Kidney (tissue), 14 donors: ENCODE results near the gene DERL2. TPM values are rescaled to one million over a fixed set of nuclear protein-coding genes. Genes with fewer than 3 reads are reported as not detected.

Source experiments
- DNase-seq, 5 donors: peaks; one replicate each; pipeline ENCODE4 v3.0.0-alpha.2; 2013 to 2020
- FAIRE-seq: peaks from 2 replicates; lab custom pipeline; 2012; peaks lifted over from hg19 to GRCh38; lab: Jason Lieb, UNC
- H3K27ac ChIP-seq, 2 donors: one replicate each; pipeline ENCODE4 v1.7.0; 2013; ENCODE audit warnings: low read depth in 2 of 2, low read length in 2 of 2, inconsistent platforms in 1 of 2
- H3K27me3 ChIP-seq: one replicate; pipeline ENCODE4 v1.7.1; 2013; ENCODE audit warnings: low read length, inconsistent platforms; ENCODE audit not compliant: control insufficient read depth, insufficient read depth
- H3K36me3 ChIP-seq, 3 donors: one replicate each; pipeline versions ENCODE4 v1.7.0 to v1.7.1; 2013; ENCODE audit warnings: low read length in 3 of 3, control low read depth in 1 of 3, inconsistent platforms in 1 of 3; ENCODE audit not compliant: insufficient read depth in 3 of 3, control insufficient read depth in 2 of 3
- H3K4me1 ChIP-seq, 3 donors: one replicate each; pipeline versions ENCODE4 v1.7.0 to v1.7.1; 2013; ENCODE audit warnings: low read length in 3 of 3, inconsistent platforms in 1 of 3, low read depth in 1 of 3; ENCODE audit not compliant: control insufficient read depth in 2 of 3, insufficient read depth in 2 of 3
- H3K4me3 ChIP-seq, 3 donors: one replicate each; pipeline versions ENCODE4 v1.7.0 to v1.8.1; 2013; ENCODE audit warnings: low read length in 3 of 3, control low read depth in 1 of 3, inconsistent platforms in 1 of 3
- H3K9ac ChIP-seq, 3 donors: one replicate each; pipeline versions ENCODE4 v1.7.0 to v1.7.1; 2013; ENCODE audit warnings: low read length in 3 of 3, control low read depth in 1 of 3, inconsistent platforms in 1 of 3
- H3K9me3 ChIP-seq, 3 donors: one replicate each; pipeline versions ENCODE4 v1.7.0 to v1.7.1; 2013; ENCODE audit warnings: low read length in 3 of 3, control low read depth in 1 of 3, inconsistent platforms in 1 of 3; ENCODE audit not compliant: control insufficient read depth in 2 of 3, insufficient read depth in 1 of 3
- CTCF ChIP-seq: IDR thresholded peaks from 3 replicates; pipeline ENCODE4 v1.5.1; 2012; ENCODE audit warnings: mild to moderate bottlenecking, moderate library complexity, borderline replicate concordance; ENCODE audit not compliant: insufficient read depth; ENCODE audit errors: extremely low read depth
- intact Hi-C: fragments of 100-400 bp; cut with DNase I; formaldehyde crosslinking; loops from one replicate; pipeline ENCODE4 v1.11.1; 2022
- polyA plus RNA-seq: library from polyadenylated mRNA; stranded (reverse); fragments of 350-450 nt; fragmentation: Illumina TruSeq; extraction: RNeasy Lipid Tissue Mini Kit (QIAGEN cat#74804); gene quantifications from one replicate; pipeline ENCODE4 v1.2.3, GENCODE V29; 2014; ENCODE audit warnings: low read depth, low replicate concordance; ENCODE audit not compliant: insufficient read depth
- total RNA-seq: library from RNA; stranded (reverse); fragmentation: NEBNext Ultra II Directional; extraction: Animal tissue kit (Norgen Biotek cat#: 25700); gene quantifications from one replicate; pipeline ENCODE4 v1.2.1, GENCODE V29; 2021
- donor health status: control.
- donor health status: control.
- donor health status: control.
- donor health status: control.
- donor health status: control.
- donor health status: DM: yes; HTN: yes; CAD: no.
- donor health status: Normal renal cell carcinoma (clear cell type).

Gene DERL2
- total and polyA plus RNA-seq, 2 donors from 2014 or later = 71.5 to 96.0 TPM

DNA sequence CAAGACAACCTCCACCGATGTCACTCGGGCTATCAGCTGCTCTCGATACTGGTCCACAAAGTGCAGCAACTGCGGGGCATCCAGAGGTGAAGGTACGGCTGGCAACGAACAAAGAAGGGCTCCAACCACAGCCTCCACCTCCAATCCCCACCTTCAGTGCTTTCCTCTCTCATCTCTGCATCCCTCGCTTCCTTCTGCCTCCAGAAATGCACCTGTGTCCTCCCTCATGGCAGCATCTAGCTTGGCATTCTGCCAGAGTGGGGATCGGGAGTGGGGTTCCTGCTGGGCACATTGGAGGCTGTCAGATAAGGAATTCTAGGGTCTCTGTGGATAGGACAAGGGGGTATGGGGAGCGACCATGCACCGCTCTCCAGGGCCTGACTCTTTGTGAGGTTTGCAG, 29.0 kb upstream of the DERL2 start:
- Histone ChIP-seq H3K9me3 (no peaks in the 10 kb centered on the region), H3K27ac (no peak overlapping the region), H3K36me3 (no peaks in the 10 kb centered on the region), H3K27me3 (no peaks in the 10 kb centered on the region), H3K9ac (no peak overlapping the region), H3K4me1 (no peaks in the 10 kb centered on the region), H3K4me3 (no peak overlapping the region)
- DNase-seq = no peak
- TF ChIP-seq CTCF = no peak
- intact Hi-C loops = no loop called here
- no peak for FAIRE-seq

- Histone ChIP-seq H3K4me3 (no peak overlapping the region), H3K9me3 (no peaks in the 10 kb centered on the region), H3K36me3 (no peaks in the 10 kb centered on the region), H3K27me3 (no peaks in the 10 kb centered on the region), H3K4me1 (no peaks in the 10 kb centered on the region), H3K27ac (no peak overlapping the region), H3K9ac (no peak overlapping the region)
- intact Hi-C loops = no loop called here
- no peak for TF ChIP-seq CTCF
- DNase-seq (no peak), FAIRE-seq (no peak)
Measured at GRCh38 chr17:5513628-5514027, 27.6 kb upstream of the DERL2 start.

GRCh38 chr17:5511401-5512225, 25.6 kb upstream of the DERL2 start:
- no peak for TF ChIP-seq CTCF
- Histone ChIP-seq H3K27ac (no peak overlapping the region), H3K9ac (no peak overlapping the region), H3K9me3 (no peaks in the 10 kb centered on the region), H3K27me3 (no peaks in the 10 kb centered on the region), H3K36me3 (no peaks in the 10 kb centered on the region), H3K4me1 (no peaks in the 10 kb centered on the region), H3K4me3 (no peak overlapping the region)
- intact Hi-C loops = no loop called here
- DNase-seq (peak in 2 of 5 donors; percentile 33 to 94), FAIRE-seq (no peak)

DNA sequence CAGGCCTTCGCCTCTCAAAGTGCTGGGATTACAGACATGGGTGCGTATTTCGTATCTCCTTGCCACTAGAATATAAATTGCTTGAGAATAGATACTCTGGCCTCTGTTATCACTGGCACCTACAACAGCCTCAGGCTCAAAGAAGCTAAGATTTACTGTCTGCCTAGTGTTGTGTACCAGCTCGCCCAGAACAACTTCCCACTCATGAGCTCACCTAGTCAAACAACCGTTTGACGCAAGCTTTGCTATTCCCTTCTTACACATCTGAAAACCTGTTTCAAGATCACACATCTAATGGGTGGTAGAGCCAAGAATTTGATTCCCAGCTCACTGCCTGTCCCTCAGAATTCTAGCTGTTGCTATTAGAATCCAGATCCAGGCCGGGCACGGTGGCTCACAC, 24.8 kb upstream of the DERL2 start:
- intact Hi-C loops = no loop called here
- H3K4me3 ChIP-seq = no peak overlapping the region
- no peaks in the 10 kb centered on the region for H3K36me3 ChIP-seq
- no peaks in the 10 kb centered on the region for H3K9me3 ChIP-seq
- no peak overlapping the region for H3K27ac ChIP-seq
- DNase-seq (no peak), FAIRE-seq (no peak)
- TF ChIP-seq CTCF = no peak
- H3K27me3 ChIP-seq = no peaks in the 10 kb centered on the region
- H3K4me1 ChIP-seq = no peaks in the 10 kb centered on the region
- H3K9ac ChIP-seq = no peak overlapping the region
